ENCODE results near the gene MYO1D.

Gene MYO1D

GRCh38 chr17:32794533-32795246 lies 82.2 kb downstream of the MYO1D start:
- CTCF ChIA-PET, result interaction anchor here (0.7 to 2.9 kb wide), 3 partner anchors 8 to 82 kb away, joined by 3 to 21 read pairs (median 3); partner anchors contain the start of gene MYO1D
- DNase-seq (ENCODE audit: extremely low spot score), result no peak
- TF ChIP-seq, protein P1, sequence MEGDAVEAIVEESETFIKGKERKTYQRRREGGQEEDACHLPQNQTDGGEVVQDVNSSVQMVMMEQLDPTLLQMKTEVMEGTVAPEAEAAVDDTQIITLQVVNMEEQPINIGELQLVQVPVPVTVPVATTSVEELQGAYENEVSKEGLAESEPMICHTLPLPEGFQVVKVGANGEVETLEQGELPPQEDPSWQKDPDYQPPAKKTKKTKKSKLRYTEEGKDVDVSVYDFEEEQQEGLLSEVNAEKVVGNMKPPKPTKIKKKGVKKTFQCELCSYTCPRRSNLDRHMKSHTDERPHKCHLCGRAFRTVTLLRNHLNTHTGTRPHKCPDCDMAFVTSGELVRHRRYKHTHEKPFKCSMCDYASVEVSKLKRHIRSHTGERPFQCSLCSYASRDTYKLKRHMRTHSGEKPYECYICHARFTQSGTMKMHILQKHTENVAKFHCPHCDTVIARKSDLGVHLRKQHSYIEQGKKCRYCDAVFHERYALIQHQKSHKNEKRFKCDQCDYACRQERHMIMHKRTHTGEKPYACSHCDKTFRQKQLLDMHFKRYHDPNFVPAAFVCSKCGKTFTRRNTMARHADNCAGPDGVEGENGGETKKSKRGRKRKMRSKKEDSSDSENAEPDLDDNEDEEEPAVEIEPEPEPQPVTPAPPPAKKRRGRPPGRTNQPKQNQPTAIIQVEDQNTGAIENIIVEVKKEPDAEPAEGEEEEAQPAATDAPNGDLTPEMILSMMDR (IDR thresholded peaks at IDR 0.05; ENCODE audit: control extremely low read depth, extremely low read depth, low read depth, missing control alignments), result no peak
- POLR2A ChIA-PET, result no interaction called here

GRCh38 chr17:32793841-32794240 lies 83.1 kb downstream of the MYO1D start:
- CTCF ChIA-PET, result interaction anchor here (1.2 to 3.3 kb wide), 4 partner anchors 8 to 83 kb away, joined by 3 to 25 read pairs (median 8); partner anchors contain the start of gene MYO1D
- POLR2A ChIA-PET, result no interaction called here
- TF ChIP-seq, protein P1 (IDR thresholded peaks at IDR 0.05; ENCODE audit: control extremely low read depth, extremely low read depth, low read depth, missing control alignments), result no peak
- DNase-seq (ENCODE audit: extremely low spot score), result no peak

DNA sequence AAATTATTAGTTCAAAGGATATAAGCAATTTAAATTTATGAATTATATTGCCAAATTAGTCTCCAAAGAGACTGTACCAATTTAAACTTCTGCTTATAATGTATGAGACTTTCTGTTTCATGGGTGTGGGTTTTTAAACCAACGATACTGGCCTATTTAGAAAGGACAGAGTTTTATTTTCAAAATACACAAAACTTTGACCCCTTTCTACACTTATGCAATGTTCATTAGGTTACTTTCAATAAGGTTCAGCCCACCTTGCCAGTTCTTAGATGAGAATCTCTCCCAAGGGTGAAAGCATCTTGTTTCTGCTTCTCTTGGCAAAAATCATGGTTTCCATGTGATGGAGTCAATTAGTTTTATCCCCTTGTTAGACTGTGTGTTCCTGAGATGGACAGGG lies 84.7 kb downstream of the MYO1D start:
- TF ChIP-seq, protein P1 (IDR thresholded peaks at IDR 0.05; ENCODE audit: control extremely low read depth, extremely low read depth, low read depth, missing control alignments), result no peak
- peak; percentile 24 for DNase-seq (ENCODE audit: extremely low spot score)
- ChIA-PET POLR2A (no interaction called here), CTCF (interaction anchor here (0.9 to 3.3 kb wide), 6 partner anchors 9 to 91 kb away, joined by 3 to 25 read pairs (median 5); partner anchors contain the start of gene MYO1D)

GRCh38 chr17:32786169-32786568 lies 90.8 kb downstream of the MYO1D start:
- DNase-seq (ENCODE audit: extremely low spot score), result no peak
- ChIA-PET CTCF (interaction anchor here (1.0 to 3.8 kb wide), 4 partner anchors 9 to 124 kb away, joined by 3 to 26 read pairs (median 8); partner anchors contain the start of gene MYO1D), POLR2A (no interaction called here)
- TF ChIP-seq, protein P1 (IDR thresholded peaks at IDR 0.05; ENCODE audit: control extremely low read depth, extremely low read depth, low read depth, missing control alignments), result no peak

DNA sequence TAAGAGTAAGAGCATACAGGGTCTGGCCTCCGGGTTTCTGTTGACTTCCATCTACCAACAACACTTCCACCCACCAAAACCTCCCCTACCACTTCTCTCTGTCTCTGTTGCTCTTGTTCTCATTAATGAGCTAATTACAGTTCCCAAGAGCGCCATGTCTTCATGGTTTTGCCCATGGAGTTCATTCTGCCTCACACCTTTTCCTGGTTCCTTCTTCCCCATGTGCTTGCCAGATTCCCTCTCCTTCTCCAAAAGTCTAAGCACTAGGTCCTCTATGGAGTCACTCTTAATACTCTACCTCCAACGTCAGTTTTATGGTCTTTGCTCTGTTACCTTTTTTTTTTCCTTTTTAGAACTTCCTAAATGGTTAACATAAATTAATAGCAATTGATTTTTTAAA lies 92.8 kb downstream of the MYO1D start:
- no peak for DNase-seq (ENCODE audit: extremely low spot score)
- TF ChIP-seq, protein P1 (IDR thresholded peaks at IDR 0.05; ENCODE audit: control extremely low read depth, extremely low read depth, low read depth, missing control alignments), result no peak
- ChIA-PET CTCF (interaction anchor here (0.6 to 9.9 kb wide), 27 partner anchors 8 to 339 kb away, joined by 3 to 204 read pairs (median 6); partner anchors contain the start of genes MYO1D and PSMD11), POLR2A (no interaction called here)

GRCh38 chr17:32783602-32784001 lies 93.3 kb downstream of the MYO1D start:
- TF ChIP-seq, protein P1 (IDR thresholded peaks at IDR 0.05; ENCODE audit: control extremely low read depth, extremely low read depth, low read depth, missing control alignments), result peak; percentile 54
- ChIA-PET POLR2A (no interaction called here), CTCF (interaction anchor here (0.6 to 9.9 kb wide), 53 partner anchors 8 to 339 kb away, joined by 3 to 204 read pairs (median 5); partner anchors contain the start of genes MYO1D and PSMD11)
- DNase-seq (ENCODE audit: extremely low spot score), result peak; percentile 61
